IPS-18c (cell line): ENCODE measurements around the gene MLH1.
A peak's percentile ranks its signal among the peaks of the same experiment; 100 is the strongest.

ENCODE experiments used
- H3K4me3 ChIP-seq: 2 replicates; pipeline ENCODE4 v1.7.0; 2013; ENCODE audit warnings: low read depth, mild to moderate bottlenecking, low read length, moderate library complexity; ENCODE audit not compliant: insufficient read depth
- H3K9me3 ChIP-seq: one replicate; pipeline ENCODE4 v1.6.1; 2013; ENCODE audit warnings: mild to moderate bottlenecking, low read length, moderate library complexity; ENCODE audit not compliant: control insufficient read depth, insufficient read depth

Gene MLH1

GRCh38 chr3:36969085-36969484 lies 24.2 kb upstream of the MLH1 start:
- H3K9me3 ChIP-seq = no peaks in the 10 kb centered on the region
- no peak overlapping the region for H3K4me3 ChIP-seq

- Histone ChIP-seq H3K9me3 (peaks cover 2% of the 10 kb centered on the region), H3K4me3 (no peak overlapping the region)
These were observed 23.5 kb upstream of the MLH1 start for GRCh38 chr3:36969540-36970432.

GRCh38 chr3:36972163-36972562 lies 21.2 kb upstream of the MLH1 start:
- H3K4me3 ChIP-seq = no peak overlapping the region

GRCh38 chr3:36973139-36973538 lies 20.2 kb upstream of the MLH1 start:
- H3K9me3 ChIP-seq = peaks cover 2% of the 10 kb centered on the region
- no peak overlapping the region for H3K4me3 ChIP-seq

More at GRCh38 chr3:36972163-36972562, 21.2 kb upstream of the MLH1 start:
- H3K9me3 ChIP-seq = peaks cover 2% of the 10 kb centered on the region

GRCh38 chr3:36981006-36981405 lies 12.3 kb upstream of the MLH1 start:
- Histone ChIP-seq H3K4me3 (no peak overlapping the region), H3K9me3 (no peaks in the 10 kb centered on the region)

GRCh38 chr3:36988356-36988755 lies 5.0 kb upstream of the MLH1 start:
- Histone ChIP-seq H3K9me3 (no peaks in the 10 kb centered on the region), H3K4me3 (no peak overlapping the region)

GRCh38 chr3:36989005-36989404 lies 4.3 kb upstream of the MLH1 start:
- Histone ChIP-seq H3K9me3 (no peaks in the 10 kb centered on the region), H3K4me3 (no peak overlapping the region)

- no peaks in the 10 kb centered on the region for H3K9me3 ChIP-seq
- H3K4me3 ChIP-seq = no peak overlapping the region
These were observed 3.8 kb upstream of the MLH1 start for GRCh38 chr3:36989568-36989967.

GRCh38 chr3:36991147-36991546 lies 2.2 kb upstream of the MLH1 start:
- Histone ChIP-seq H3K9me3 (no peaks in the 10 kb centered on the region), H3K4me3 (peak overlapping the region; percentile 90)

- H3K9me3 ChIP-seq = no peaks in the 10 kb centered on the region
- peak overlapping the region; percentile 90 for H3K4me3 ChIP-seq
These were observed 1.2 kb upstream of the MLH1 start for GRCh38 chr3:36991923-36992805.

GRCh38 chr3:36992806-36993325 lies 452 bp upstream of the MLH1 start, which contains the start of gene EPM2AIP1:
EPM2AIP1 (minus strand) TSS chr3:36993131; CDS start chr3:36993077, 54 bp downstream.
- H3K9me3 ChIP-seq = no peaks in the 10 kb centered on the region
- H3K4me3 ChIP-seq = peak within 1 kb of the TSS; percentile 90

- H3K9me3 ChIP-seq = no peaks in the 10 kb centered on the region
- no peak overlapping the region for H3K4me3 ChIP-seq
These were observed 21.3 kb downstream of the MLH1 start for GRCh38 chr3:37014620-37015019.

- Histone ChIP-seq H3K4me3 (no peak overlapping the region), H3K9me3 (no peaks in the 10 kb centered on the region)
These were observed 22.3 kb downstream of the MLH1 start for GRCh38 chr3:37015642-37016041.

- Histone ChIP-seq H3K4me3 (no peak overlapping the region), H3K9me3 (no peaks in the 10 kb centered on the region)
These were observed 23.6 kb downstream of the MLH1 start for GRCh38 chr3:37016903-37017302.

- H3K9me3 ChIP-seq = no peaks in the 10 kb centered on the region
- no peak overlapping the region for H3K4me3 ChIP-seq
These were observed 24.4 kb downstream of the MLH1 start for GRCh38 chr3:37017683-37018082.

GRCh38 chr3:37024092-37024491 lies 30.8 kb downstream of the MLH1 start:
- H3K9me3 ChIP-seq = no peaks in the 10 kb centered on the region
- H3K4me3 ChIP-seq = no peak overlapping the region

- no peaks in the 10 kb centered on the region for H3K9me3 ChIP-seq
These were observed 31.6 kb downstream of the MLH1 start for GRCh38 chr3:37024820-37025405.

More at GRCh38 chr3:37024820-37025405, 31.6 kb downstream of the MLH1 start:
- H3K4me3 ChIP-seq = no peak overlapping the region
